Measurements from ENCODE around the gene FLT3. TPM values are rescaled to one million over a fixed set of nuclear protein-coding genes. Genes with fewer than 3 reads are reported as not detected.

Gene FLT3
- total and polyA plus RNA-seq, 2 of the 13 experiments (the other 11 are each of a cell fraction or from before 2014, with no cell fraction given) = not detected

DNA sequence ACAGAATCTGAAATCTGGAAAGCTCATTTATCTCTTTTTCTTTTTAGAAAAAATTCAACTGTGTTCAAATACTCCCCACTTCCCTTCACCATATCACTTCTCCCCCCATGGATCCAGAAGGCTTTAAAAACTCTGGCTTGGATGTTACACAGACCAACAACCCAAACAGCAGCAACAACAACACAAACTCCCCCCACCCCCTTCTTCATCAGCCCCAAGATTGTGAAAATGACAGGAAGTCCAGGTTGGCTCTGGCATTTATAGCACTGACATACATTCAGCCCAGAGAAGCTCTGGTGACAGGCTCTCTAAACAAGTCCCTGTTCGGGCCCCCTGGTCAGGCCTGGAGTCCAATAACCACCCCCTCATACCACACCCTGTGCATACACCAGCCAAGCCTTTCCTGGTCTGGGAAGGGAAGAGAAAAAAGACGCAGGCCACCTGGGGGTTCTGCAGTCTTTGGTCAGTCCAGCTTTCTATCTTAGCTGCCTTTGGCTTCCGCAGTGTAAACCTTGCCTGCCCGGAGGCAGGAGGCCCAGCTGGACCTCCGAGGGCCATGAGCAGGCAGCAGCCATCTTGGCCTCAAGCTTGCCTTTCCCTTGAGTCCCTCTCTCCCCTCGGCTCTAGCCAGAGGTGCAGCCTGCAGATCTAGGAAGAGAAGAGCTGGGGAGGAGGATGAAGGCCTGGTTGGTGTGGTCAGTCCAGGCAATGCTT, 138.1 kb downstream of the FLT3 start (continued):
- no peak for TF ChIP-seq ZIK1 (CRISPR knock-in tag; IDR thresholded peaks at IDR 0.05; ENCODE audit: borderline replicate concordance, low read depth)
- TF ChIP-seq, protein P1, sequence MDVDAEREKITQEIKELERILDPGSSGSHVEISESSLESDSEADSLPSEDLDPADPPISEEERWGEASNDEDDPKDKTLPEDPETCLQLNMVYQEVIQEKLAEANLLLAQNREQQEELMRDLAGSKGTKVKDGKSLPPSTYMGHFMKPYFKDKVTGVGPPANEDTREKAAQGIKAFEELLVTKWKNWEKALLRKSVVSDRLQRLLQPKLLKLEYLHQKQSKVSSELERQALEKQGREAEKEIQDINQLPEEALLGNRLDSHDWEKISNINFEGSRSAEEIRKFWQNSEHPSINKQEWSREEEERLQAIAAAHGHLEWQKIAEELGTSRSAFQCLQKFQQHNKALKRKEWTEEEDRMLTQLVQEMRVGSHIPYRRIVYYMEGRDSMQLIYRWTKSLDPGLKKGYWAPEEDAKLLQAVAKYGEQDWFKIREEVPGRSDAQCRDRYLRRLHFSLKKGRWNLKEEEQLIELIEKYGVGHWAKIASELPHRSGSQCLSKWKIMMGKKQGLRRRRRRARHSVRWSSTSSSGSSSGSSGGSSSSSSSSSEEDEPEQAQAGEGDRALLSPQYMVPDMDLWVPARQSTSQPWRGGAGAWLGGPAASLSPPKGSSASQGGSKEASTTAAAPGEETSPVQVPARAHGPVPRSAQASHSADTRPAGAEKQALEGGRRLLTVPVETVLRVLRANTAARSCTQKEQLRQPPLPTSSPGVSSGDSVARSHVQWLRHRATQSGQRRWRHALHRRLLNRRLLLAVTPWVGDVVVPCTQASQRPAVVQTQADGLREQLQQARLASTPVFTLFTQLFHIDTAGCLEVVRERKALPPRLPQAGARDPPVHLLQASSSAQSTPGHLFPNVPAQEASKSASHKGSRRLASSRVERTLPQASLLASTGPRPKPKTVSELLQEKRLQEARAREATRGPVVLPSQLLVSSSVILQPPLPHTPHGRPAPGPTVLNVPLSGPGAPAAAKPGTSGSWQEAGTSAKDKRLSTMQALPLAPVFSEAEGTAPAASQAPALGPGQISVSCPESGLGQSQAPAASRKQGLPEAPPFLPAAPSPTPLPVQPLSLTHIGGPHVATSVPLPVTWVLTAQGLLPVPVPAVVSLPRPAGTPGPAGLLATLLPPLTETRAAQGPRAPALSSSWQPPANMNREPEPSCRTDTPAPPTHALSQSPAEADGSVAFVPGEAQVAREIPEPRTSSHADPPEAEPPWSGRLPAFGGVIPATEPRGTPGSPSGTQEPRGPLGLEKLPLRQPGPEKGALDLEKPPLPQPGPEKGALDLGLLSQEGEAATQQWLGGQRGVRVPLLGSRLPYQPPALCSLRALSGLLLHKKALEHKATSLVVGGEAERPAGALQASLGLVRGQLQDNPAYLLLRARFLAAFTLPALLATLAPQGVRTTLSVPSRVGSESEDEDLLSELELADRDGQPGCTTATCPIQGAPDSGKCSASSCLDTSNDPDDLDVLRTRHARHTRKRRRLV (CRISPR knock-in tag; IDR thresholded peaks at IDR 0.05) = no peak
- peak; percentile 68 for TF ChIP-seq ZNF687 (CRISPR knock-in tag; IDR thresholded peaks at IDR 0.05)
- TF ChIP-seq E2F5 (CRISPR knock-in tag; conservative IDR thresholded peaks at IDR 0.05) = no peak
- TF ChIP-seq ZNF138 (CRISPR knock-in tag; IDR thresholded peaks at IDR 0.05; ENCODE audit: low read depth) = 0 out of 2 replicates have a peak, but pooled peaks have one; percentile 35
- peak; percentile 47; the same call in 1 of the 2 replicates for TF ChIP-seq BRD4 (CRISPR knock-in tag; IDR thresholded peaks at IDR 0.05)
- TF ChIP-seq SALL2 (CRISPR knock-in tag; IDR thresholded peaks at IDR 0.05) = no peak
- TF ChIP-seq BATF2 (CRISPR knock-in tag; IDR thresholded peaks at IDR 0.05) = no peak
- TF ChIP-seq, protein P2, sequence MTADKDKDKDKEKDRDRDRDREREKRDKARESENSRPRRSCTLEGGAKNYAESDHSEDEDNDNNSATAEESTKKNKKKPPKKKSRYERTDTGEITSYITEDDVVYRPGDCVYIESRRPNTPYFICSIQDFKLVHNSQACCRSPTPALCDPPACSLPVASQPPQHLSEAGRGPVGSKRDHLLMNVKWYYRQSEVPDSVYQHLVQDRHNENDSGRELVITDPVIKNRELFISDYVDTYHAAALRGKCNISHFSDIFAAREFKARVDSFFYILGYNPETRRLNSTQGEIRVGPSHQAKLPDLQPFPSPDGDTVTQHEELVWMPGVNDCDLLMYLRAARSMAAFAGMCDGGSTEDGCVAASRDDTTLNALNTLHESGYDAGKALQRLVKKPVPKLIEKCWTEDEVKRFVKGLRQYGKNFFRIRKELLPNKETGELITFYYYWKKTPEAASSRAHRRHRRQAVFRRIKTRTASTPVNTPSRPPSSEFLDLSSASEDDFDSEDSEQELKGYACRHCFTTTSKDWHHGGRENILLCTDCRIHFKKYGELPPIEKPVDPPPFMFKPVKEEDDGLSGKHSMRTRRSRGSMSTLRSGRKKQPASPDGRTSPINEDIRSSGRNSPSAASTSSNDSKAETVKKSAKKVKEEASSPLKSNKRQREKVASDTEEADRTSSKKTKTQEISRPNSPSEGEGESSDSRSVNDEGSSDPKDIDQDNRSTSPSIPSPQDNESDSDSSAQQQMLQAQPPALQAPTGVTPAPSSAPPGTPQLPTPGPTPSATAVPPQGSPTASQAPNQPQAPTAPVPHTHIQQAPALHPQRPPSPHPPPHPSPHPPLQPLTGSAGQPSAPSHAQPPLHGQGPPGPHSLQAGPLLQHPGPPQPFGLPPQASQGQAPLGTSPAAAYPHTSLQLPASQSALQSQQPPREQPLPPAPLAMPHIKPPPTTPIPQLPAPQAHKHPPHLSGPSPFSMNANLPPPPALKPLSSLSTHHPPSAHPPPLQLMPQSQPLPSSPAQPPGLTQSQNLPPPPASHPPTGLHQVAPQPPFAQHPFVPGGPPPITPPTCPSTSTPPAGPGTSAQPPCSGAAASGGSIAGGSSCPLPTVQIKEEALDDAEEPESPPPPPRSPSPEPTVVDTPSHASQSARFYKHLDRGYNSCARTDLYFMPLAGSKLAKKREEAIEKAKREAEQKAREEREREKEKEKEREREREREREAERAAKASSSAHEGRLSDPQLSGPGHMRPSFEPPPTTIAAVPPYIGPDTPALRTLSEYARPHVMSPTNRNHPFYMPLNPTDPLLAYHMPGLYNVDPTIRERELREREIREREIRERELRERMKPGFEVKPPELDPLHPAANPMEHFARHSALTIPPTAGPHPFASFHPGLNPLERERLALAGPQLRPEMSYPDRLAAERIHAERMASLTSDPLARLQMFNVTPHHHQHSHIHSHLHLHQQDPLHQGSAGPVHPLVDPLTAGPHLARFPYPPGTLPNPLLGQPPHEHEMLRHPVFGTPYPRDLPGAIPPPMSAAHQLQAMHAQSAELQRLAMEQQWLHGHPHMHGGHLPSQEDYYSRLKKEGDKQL (CRISPR knock-in tag; IDR thresholded peaks at IDR 0.05; ENCODE audit: low read depth) = no peak
- no peak for TF ChIP-seq REL (CRISPR knock-in tag; conservative IDR thresholded peaks at IDR 0.05)
- no peak for TF ChIP-seq ZNF20 (CRISPR knock-in tag; IDR thresholded peaks at IDR 0.05)
